Dermis blood vessel endothelial cell (primary cell): ENCODE data around the gene PLPP2. TPM values are rescaled to one million over a fixed set of nuclear protein-coding genes. Genes with fewer than 3 reads are reported as not detected.

Source experiments
- DNase-seq: peaks from one replicate; pipeline ENCODE4 v3.0.0; 2010
- total RNA-seq: library from RNA; depleted of rRNA; stranded (reverse); fragments of >200 nt; gene quantifications from 2 replicates; pipeline ENCODE4 v1.2.3, GENCODE V29; 2014

PLPP2 gene
- total RNA-seq: 14.3 and 25.8 TPM in 2 replicates

DNA sequence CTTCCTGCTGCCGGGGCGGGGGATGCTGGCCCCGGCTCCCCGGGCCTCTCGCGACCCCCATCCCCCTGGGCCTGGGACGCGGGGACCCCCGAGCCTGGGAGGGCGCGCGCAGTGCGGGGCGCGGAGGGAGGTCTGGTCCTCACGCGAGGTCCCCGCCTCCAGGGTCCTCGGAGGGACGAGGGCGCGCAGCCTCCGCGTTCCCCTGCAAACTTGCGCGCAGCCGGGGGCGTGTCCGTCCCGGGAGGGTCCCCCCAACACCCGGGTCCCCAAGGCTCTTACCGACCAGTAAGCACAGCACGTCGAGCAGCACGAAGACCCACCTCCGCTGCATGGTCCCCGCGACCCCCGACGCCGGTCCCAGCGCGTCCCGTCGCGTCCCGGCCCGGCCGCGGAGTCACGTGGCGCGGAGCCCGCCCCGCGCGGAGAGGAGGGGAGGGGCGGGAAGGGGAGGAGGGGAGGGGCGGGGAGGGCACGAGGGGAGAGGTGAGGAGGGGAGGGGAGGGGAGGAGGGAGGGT is at the start of gene PLPP2:
Gene PLPP2, minus strand, starts transcription at position 398 of the 516 bp plus-strand sequence. Its CDS starts 67 bp downstream, at position 331.
- no peak for DNase-seq

DNA sequence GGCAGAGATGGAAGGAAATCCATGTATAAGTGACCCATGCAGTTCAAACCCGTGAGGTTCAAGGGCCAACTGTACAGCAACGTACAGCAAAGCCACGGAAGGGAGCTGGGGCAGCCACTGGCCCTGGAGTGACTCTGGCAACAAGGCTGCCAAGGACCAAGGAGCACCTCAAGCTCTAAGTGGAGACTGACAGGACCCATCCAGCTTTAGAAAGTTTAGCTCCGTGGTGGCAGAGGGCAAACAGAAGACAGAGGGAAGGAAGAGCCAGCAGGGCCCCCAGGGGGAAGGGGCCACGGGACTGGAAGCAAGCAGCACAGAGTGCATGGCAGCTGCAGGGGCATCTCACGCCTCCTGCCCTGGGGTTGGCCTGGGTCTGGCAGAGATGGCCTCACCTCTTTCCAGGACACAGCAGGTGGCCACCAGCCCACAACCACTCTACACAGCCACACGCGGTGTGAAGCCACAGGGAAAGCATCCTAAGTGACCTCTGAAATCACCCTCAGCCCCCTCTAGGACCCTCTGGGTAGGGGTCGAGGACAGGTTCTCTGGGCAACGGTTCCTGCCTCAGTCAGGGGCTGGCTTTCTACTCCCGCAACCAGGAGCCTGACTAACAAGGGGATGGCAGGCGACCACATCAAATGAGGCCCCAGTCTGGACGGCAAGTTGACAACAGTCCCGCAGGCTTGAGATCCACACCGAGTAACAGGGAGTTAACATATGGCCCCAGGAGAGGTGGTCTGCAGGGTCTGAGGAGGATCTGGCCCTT is 49.6 kb upstream of the PLPP2 start:
- no peak for DNase-seq

DNA sequence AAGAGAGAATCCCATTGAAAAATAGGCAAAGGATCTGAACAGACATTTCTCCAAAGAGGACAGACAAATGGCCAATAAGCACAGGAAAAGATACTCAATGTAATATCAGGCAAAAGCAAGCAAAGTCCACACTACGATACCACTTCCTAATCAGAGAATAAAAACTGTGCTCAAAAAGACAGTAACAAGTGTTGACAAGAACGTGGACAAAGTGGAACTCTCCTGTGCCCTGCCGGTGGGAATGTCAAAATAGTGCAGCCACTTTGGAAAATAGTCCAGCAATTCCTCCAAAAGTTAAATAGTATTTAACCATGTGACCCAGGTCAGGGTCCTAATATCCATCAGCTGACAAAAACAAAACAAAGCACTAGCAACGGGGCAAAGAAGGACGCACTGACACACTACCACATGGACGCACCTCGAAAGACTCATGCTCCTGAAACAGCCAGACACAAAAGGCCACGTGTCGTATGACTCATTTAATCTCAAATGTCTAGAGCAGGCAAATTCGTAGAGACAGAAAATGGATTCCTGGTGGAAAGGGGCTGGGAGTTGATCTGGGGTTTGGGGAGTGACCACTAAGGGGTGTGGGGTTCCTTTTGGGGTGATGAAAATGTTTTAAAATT is 48.2 kb upstream of the PLPP2 start:
- peak; percentile 58 for DNase-seq

DNA sequence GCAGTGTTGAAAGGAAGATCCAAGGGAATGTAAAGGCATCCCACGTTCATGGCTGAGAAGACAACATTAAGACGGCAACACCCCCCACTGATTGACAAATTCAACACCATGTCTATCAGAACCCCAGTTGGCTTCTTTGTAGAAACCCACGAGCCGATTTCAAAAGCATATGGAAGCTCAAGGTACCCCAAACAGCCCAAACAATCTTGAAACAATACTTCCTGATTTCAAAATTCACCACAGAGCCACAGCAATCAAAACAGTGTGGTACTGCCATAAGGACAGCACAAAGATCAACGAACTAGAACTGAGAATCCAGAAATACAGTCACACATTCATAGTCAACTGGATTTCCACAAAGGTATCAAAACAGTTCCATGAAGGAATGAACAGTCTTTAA is 47.2 kb upstream of the PLPP2 start:
- no peak for DNase-seq

DNA sequence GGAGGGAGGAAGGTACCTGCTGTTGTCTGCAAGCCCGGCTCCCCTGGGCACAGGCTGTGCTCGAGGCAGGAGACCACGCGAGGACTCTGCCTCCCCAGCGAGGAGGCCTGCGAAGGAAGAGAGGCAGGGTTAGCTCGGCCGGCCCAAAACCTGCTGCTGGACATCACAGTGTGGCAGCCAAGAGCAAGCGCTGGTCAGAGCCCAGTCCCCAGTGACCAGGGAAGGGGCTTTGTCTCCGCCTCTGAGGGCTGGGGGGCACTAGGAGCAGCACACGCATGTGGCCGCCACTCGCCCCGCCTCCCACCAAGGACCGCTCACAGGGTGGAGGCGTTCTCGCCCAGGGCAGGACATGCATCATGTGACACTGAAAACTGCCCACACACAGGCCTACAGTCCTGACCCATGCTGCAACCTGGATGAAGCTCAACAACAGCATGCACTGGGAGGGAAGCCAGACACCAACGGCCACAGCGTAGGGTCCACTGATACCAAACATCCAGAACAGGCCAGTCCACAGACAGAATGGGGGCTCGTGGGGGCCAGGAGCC is 44.9 kb upstream of the PLPP2 start:
- DNase-seq: no peak

DNA sequence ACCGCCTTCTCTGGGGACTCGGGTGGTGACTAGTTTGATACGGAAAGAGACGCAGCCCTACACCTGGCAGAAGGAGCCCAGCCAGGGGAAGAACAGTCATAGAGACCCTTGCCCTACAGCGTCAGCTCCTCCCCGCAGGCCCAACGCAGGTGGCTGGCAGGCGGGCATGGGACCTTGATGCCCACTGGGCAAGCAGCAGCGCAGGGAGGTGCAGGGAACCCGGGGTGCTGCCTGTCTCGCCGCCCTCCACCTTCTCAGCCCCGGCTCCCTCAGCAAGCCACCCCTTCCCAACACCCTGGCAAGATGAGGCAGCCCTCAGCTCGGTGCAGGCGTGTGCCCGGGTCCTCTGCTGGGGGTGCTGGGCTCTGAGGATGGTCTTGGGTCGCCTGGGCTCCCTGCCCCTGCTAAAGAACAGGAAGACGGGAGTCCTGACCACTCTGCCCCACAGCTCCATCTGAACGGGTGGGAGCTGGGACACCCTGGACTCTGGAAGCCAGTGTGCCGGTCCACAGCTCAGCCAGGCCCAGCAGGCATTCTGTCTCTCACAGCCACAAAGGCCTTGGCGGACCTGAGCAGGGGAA is 44.4 kb upstream of the PLPP2 start:
- DNase-seq: no peak

DNA sequence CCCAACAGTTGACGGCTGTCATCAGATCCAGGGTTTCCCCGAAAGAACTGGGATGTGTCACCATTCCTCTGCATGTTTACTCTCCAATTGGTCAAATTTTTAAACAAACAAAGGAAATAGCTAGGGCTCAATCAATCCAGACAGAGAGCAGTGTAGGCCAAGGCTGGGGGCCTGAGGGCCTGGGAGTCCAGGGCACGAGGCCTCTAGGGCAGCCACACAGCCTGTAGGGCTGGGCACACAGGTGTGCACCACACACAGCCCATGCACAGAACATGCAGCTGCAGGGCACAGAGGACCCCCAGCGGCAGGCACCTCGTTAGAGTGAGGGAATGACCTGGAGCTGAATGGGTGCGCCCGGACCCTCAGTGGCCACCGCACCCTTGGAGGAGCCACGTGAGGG is 43.9 kb upstream of the PLPP2 start:
- DNase-seq: no peak

DNA sequence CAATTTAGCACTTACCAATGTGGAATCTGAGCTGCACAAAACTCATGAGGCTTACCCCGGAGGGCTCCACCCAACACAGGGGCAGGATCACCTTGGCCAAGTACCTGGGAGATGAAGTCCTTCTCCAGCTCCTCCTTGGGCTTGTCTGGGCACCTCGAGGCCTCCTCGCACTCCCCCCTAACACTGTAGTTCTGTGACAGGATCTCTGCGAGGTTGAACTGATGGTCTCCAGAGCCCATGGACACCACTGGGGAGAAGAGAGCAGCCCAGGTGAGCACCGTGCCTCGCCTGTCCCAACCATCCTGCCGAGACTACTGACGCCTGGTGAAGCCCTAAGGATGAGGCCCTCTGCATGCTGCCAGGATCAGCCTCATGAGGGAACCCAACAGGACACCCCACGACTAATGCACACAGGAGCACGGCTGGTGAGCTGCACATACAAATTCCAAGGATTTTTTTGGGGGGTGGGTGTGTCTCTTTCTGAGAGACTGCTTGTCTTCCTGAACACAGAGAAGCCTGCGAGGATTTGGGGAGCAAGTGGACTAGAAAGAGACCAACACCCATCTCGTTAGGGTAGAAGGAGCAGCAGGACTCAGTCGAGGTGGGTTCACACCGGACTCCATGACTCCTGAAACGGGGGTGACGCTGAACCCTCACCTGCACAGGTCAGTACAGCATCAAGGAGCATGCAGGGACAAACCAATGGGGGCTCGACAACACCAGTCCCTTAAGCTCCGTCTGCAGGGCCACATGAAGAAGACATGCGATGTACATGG is 43.3 kb upstream of the PLPP2 start:
- DNase-seq: no peak

DNA sequence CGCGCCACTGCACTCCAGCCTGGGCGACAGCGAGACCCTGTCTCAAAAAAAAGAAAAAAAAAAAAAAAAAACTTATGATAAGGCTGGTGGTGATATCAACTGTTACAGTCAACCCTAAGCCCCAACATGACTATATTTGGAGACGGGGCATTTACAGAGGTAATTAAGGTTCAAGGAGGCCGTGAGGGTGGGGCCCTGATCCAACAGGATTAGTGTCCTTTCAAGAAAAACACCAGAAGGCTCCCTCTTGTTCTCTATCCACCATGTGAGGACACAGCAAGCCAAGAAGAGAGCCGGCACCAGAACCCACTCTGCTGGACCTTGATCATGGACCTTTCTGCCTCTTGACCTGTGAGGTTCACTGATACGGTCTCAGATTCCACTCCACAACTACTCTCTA is 39.3 kb upstream of the PLPP2 start:
- no peak for DNase-seq

DNA sequence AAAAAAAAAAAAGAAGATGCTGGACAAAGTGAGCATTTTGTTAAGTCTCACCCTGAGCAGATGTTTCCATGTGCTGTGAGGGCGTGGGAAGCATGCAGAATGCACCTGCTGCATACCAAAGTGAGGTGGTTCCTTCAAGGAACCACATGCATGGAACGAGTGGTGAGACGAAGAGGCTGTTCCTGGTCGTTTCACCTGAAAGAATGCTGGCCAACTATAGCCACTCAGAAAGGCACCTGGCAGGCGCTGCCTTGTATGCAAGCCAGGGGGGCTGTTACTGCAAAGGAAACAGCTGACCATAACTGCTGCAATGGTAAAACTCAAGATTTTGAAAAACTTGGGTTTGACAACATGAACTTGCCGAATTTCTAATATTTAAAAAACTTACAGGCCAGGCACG is 38.7 kb upstream of the PLPP2 start:
- no peak for DNase-seq

DNA sequence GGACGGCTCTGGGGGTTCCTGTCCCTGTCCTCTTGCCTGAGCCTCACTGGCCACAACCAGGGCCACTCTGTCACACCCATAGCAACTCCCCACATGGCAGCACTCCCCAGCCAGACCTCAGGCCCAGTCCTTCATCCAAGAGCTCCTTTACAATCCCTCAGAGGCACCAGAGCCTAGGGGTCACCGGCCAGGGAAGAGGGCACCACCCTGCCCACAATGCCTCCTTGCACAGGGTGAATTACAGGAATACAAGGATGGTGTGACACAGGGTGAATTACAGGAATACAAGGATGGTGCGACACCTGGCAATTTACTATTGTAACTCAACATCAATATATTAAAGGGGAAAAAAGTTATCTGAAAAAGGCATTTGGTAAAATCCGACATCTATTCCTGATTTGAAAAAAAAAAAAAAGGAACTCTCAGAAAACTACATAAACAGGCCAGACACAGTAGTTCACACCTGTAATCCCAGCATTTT is 36.9 kb upstream of the PLPP2 start:
- no peak for DNase-seq

DNA sequence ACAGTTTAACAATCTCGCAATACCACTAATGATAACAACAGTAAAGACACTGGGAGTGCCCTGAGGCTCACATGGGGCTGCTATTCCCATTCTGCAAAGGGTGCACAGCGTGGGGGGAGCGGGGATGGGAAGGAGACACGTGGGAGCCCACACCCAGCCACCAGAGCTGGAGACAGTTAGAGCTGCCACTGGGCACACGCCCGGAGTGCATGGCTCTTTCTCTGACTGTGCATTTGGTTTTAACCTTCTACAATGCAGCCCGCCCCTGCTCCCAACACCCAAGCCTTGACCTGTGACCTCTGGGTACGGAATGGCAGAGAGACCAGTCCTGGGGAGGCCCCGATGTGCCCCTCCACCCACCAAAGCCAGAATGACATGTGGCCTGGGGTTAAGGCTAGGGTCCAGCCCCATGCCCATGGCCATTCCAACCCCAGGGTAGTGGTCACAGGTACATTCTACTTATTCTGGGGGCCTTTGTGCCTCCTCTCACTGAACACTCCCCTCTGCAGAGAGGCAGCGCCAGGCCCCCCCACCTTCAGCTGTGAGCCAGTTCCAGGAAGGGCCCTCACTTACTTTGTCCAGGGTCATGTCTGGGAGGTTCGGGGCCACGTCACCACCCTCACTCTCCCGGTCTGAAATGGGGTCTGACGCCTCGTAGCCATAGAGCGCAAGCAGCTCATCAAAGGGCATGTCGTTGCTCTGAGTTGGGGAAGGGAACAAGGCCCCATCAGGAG is 36.3 kb upstream of the PLPP2 start:
- DNase-seq: no peak

DNA sequence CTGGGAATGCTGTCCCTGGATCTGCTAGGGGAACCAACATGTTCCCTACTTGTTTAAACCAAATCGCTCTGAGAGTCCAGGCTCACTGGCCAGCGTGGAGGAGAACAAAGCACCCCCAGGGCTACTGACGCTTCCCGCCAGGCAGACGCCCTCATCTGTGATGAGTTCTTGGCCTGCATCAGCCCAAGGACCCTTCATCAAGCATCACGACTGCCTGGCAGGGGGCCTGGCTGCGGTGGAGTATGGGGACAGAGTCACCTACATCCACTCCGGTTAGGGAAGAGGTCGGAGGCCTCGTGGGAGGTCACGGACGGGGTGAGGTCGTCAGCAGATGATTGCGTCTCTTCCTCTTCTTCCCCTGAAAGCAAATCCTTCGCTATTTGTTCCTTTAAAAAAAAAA is 35.7 kb upstream of the PLPP2 start:
- DNase-seq: no peak

DNA sequence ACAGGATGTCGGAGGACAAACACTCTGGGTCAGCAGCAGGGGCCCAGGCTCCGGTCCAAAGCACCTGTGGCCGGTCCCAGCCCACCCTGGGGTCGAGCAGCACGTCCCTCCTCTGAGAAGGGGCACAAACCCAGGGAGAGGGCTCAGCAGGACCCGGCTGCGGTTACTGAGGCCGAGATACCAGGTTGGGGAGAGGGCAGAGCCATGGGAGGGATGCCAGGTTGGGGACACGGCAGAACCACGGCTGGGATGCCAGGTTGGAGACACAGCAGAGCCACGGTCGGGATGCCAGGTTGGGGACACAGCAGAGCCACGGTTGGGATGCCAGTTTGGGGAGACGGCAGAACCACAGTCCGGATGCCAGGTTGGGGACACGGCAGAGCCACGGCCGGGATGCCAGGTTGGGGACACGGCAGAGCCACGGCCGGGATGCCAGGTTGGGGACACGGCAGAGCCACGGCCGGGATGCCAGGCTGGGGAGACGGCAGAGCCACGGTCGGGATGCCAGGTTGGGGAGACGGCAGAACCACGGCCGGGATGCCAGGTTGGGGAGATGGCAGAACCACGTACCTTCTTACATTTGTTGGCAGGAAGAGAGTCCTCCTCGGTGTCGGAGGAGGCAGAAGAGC is 34.8 kb upstream of the PLPP2 start:
- DNase-seq: no peak

DNA sequence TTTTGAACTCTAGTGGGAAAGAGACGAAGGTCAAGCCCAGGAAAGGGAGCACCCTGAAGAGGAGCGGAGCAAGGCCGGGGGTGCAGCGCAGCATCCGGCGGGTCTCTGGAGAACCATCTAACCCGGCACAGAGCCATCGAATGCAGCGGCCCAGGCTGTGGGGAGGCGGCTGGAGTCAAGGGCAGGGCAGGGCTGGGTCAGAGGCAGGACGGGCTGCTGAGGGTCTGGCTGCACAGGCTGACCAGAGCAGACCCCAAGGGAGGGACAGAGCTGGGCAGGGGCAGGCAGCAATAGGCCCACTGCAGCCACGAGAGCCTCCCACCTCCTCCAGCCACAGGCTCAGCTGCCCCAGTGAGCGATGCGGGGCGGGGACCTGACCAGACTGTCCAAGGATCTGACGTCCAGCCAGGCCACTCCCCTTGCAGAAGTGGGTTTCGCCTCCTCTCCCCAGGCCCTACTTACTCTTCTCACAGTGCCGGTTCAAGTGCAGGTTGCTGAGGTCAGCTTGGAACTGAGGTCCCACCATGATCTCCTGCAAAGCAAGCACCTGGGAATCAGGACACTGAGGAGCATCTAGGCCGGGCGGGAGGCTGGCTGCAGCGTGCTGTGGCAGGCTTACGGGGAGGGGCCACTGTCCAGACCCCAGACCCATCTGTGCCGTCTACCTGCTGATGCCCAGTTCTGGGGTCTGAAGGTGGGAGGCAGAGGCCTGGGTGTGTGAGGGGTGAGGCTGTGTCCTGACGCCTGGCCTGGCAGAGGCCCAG is 34.2 kb upstream of the PLPP2 start:
- DNase-seq: no peak

DNA sequence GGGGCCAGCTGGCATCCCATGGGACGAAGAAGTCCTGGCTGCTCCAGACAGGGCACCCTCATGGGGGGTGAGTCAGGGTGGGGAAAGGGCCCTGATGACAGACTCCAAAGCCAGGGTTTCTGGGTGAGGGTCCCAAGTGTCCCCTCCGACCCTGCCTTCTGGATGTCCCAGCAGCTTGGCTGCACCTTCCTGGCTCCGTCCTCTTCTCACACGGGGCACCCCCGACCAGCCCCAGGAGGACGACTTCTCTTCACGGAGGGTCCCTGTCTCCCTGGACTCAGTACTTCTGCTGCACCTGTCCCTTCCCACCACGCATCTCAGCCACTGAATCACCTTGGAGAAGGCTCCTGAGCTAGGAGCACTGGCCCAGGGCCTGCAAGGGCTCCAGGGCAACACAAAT is 33.5 kb upstream of the PLPP2 start:
- no peak for DNase-seq

DNA sequence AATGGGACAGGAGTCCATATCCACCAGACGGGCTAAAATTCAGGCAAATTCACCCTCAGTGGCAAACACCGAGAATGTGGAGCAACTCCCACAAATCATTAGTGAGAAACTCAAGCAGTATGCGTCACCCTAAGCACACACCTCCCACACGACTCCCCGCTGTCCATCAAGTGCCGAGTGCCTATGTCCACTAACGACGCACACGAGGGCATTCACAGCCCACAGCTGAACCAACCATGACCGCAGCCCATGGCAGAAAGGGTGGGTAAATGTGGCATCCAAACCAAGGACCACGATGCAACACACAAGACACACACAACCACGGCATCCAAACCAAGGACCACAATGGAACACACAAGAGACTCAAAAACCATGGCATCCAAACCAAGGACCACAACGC is 31.4 kb upstream of the PLPP2 start:
- DNase-seq: no peak

DNA sequence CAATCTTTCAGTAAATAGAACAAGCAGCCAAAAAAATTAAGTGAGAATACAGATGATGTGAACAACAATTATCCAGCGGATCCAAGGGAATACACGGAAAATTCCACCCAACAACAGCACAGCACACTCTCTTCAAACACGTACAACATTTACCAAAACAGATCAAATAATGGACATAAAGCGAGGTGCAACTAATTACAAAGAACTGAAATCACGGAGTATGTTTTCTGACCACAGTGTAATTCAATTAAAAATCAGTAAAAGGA is 27.2 kb upstream of the PLPP2 start:
- DNase-seq: no peak

DNA sequence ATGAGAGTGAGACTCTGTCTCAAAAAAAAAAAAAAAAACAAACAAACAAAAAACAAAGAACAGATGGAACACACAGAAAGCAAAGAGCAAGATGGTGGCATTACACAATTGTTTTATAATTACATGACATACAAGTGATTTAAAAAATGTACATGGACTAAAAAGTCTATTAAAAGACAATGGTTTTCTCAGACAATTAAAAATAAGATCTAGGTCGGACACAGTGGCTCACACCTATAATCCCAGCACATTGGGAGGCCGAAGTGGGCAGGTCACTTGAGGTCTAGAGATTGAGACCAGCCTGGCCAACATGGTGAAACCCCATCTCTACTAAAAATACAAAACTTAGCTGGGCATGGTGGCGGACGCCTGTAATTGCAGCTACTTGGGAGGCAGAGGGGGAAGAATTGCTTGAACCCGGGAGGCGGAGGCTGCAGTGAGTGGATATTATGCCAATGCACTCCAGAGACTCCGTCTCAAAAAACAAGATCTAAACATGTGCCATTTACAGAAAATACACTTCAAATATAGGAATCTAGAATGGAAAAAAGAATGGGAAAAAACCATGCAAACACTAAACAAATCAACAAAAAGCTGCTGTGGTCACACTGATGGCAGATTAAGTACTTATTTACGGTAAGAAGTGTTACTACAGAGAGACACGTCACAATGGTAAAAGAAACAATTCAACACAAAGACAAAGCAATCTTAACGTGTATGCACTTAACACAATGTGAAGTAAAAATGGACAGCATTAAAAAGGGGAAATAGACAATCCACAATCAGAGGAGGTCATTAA is 26.7 kb upstream of the PLPP2 start:
- peak; percentile 23 for DNase-seq

DNA sequence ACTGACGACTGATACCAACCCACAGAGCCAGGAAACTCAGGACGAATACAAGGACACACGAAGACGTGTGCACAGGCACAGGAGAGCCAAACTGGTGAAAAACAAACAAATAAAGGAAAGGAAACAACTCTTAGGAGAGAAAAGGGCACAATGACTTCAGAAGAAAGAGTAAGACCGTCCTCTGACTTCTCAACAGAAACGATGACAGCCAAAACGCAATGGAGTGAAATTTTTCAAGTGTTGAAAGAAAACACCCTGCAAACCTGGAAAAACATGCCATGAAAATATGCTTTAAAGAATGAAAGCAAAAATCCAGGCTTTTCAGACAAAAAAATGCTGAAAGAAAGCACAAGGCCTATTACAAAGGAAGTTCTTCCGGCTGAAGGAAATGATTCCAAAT is 24.6 kb upstream of the PLPP2 start:
- peak; percentile 33 for DNase-seq
